Activated CD8-positive, alpha-beta T cell treated with anti-CD3 and anti-CD28 coated beads for 36 hours (primary cell): ENCODE results near the gene ANKS1B. TPM values are rescaled to one million over a fixed set of nuclear protein-coding genes. Genes with fewer than 3 reads are reported as not detected.

Source experiments
- ATAC-seq: fragments of 200-7000 bp; cut with Tn5 transposase; one replicate; pipeline ENCODE4 v1.10.0; 2021; ENCODE audit warnings: mild to moderate bottlenecking, moderate library complexity
- CTCF ChIA-PET: fragments of 350-600 bp; sonication (Branson Sonifier 250); formaldehyde crosslinking; loops from one replicate; lab custom pipeline; 2021; ENCODE audit warnings: antibody characterized with exemption; lab: Charles Lee
- POLR2A ChIA-PET: fragments of 350-600 bp; sonication (Branson Sonifier 250); formaldehyde crosslinking; loops from one replicate; lab custom pipeline; 2021; ENCODE audit warnings: antibody characterized with exemption; lab: Charles Lee
- DNase-seq: peaks from one replicate; pipeline ENCODE4 v3.0.0-alpha.2; 2020
- H3K27ac Mint-ChIP-seq: one replicate; pipeline ENCODE4 v1.8.0; 2021; ENCODE audit warnings: mild to moderate bottlenecking, mixed read lengths
- H3K27me3 Mint-ChIP-seq: one replicate; pipeline ENCODE4 v1.8.0; 2021; ENCODE audit warnings: mixed read lengths
- H3K36me3 Mint-ChIP-seq: one replicate; pipeline ENCODE4 v1.8.0; 2021; ENCODE audit warnings: low read depth, mixed read lengths
- H3K4me1 Mint-ChIP-seq: one replicate; pipeline ENCODE4 v1.8.0; 2021; ENCODE audit warnings: low read depth, mixed read lengths
- H3K4me3 Mint-ChIP-seq: one replicate; pipeline ENCODE4 v1.8.0; 2021; ENCODE audit warnings: mild to moderate bottlenecking, moderate library complexity, mixed read lengths
- H3K9me3 Mint-ChIP-seq: one replicate; pipeline ENCODE4 v1.8.0; 2021; ENCODE audit warnings: mixed read lengths
- CTCF ChIP-seq: fragments of 200-600 bp; IDR thresholded peaks from one replicate; pipeline ENCODE4 v1.8.0; 2022; ENCODE audit warnings: antibody characterized with exemption, mild to moderate bottlenecking
- intact Hi-C: fragments of 100-400 bp; cut with micrococcal nuclease; formaldehyde crosslinking; loops from one replicate; pipeline ENCODE4 v1.10.0; 2022
- total RNA-seq, 2 experiments: library from RNA; stranded (reverse); gene quantifications; one replicate each; pipeline ENCODE4 v1.2.3, GENCODE V29; 2021

The ANKS1B gene
- total RNA-seq, 2 experiments from 2014 or later = 0.54 TPM; not detected in 1

- Mint-ChIP-seq H3K36me3 (no peaks in the 10 kb centered on the region), H3K4me3 (no peak overlapping the region), H3K9me3 (no peaks in the 10 kb centered on the region), H3K4me1 (no peaks in the 10 kb centered on the region), H3K27ac (no peak overlapping the region), H3K27me3 (peaks cover 2% of the 10 kb centered on the region)
- ATAC-seq = no peak
- ChIA-PET POLR2A (no interaction called here), CTCF (no interaction called here)
- no peak for TF ChIP-seq CTCF
- intact Hi-C loops = no loop called here
- DNase-seq = no peak
Measured at GRCh38 chr12:99911967-99912366, 72.8 kb downstream of the ANKS1B start.

- ChIA-PET CTCF (interaction anchor here (1.0 to 1.1 kb wide), 2 partner anchors 14 to 24 kb away, joined by 3 read pairs; no protein-coding TSS in a partner anchor), POLR2A (no interaction called here)
- H3K27ac Mint-ChIP-seq = no peak overlapping the region
- no peak overlapping the region for H3K4me3 Mint-ChIP-seq
- ATAC-seq (no peak), DNase-seq (no peak)
- H3K4me1 Mint-ChIP-seq = no peaks in the 10 kb centered on the region
- no peaks in the 10 kb centered on the region for H3K9me3 Mint-ChIP-seq
- no peaks in the 10 kb centered on the region for H3K36me3 Mint-ChIP-seq
- intact Hi-C loops = no loop called here
- H3K27me3 Mint-ChIP-seq = peaks cover 2% of the 10 kb centered on the region
- no peak for TF ChIP-seq CTCF
Measured at GRCh38 chr12:99911081-99911480, 73.7 kb downstream of the ANKS1B start.

- Mint-ChIP-seq H3K27me3 (peaks cover 2% of the 10 kb centered on the region), H3K4me3 (no peak overlapping the region), H3K36me3 (no peaks in the 10 kb centered on the region), H3K4me1 (no peaks in the 10 kb centered on the region), H3K9me3 (no peaks in the 10 kb centered on the region), H3K27ac (no peak overlapping the region)
- ATAC-seq (no peak), DNase-seq (no peak)
- ChIA-PET POLR2A (no interaction called here), CTCF (interaction anchor here (1.0 to 1.1 kb wide), 2 partner anchors 15 to 23 kb away, joined by 3 read pairs; no protein-coding TSS in a partner anchor)
- intact Hi-C loops = no loop called here
- TF ChIP-seq CTCF = no peak
Measured at GRCh38 chr12:99910342-99910741, 74.4 kb downstream of the ANKS1B start.

- H3K27me3 Mint-ChIP-seq = no peaks in the 10 kb centered on the region
- no peaks in the 10 kb centered on the region for H3K9me3 Mint-ChIP-seq
- POLR2A ChIA-PET = no interaction called here
- no peak for DNase-seq
- no peak for ATAC-seq
- intact Hi-C loops = no loop called here
- H3K4me1 Mint-ChIP-seq = no peaks in the 10 kb centered on the region
- CTCF ChIA-PET = no interaction called here
- H3K27ac Mint-ChIP-seq = no peak overlapping the region
- no peak overlapping the region for H3K4me3 Mint-ChIP-seq
- TF ChIP-seq CTCF = no peak
- H3K36me3 Mint-ChIP-seq = no peaks in the 10 kb centered on the region
Measured at GRCh38 chr12:99906786-99907579, 77.8 kb downstream of the ANKS1B start.

DNA sequence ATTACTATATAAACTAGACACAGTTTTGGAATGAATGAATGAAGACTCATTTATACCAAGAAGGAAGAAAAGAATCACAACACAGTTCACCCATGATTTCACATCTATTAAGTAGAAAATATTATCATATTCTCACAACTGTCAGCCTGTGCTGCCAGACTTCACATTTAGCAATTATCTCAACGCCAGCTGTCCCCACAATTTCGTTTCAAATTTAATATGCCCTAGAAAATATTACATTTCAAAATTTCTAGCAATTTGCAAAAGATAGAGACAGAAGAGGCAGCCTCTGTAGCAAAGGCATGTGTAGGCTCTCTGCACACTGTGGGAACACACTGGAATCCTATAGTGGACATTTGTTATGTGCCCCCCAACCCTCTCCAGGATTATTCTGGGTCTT lies 83.6 kb downstream of the ANKS1B start:
- H3K4me1 Mint-ChIP-seq = no peaks in the 10 kb centered on the region
- intact Hi-C loops = no loop called here
- ATAC-seq = no peak
- CTCF ChIA-PET = no interaction called here
- no peak for DNase-seq
- H3K9me3 Mint-ChIP-seq = no peaks in the 10 kb centered on the region
- H3K36me3 Mint-ChIP-seq = no peaks in the 10 kb centered on the region
- H3K4me3 Mint-ChIP-seq = no peak overlapping the region
- TF ChIP-seq CTCF = no peak
- no peaks in the 10 kb centered on the region for H3K27me3 Mint-ChIP-seq
- POLR2A ChIA-PET = no interaction called here
- no peak overlapping the region for H3K27ac Mint-ChIP-seq
